Vagina (tissue), 2 donors: ENCODE data around the gene MITD1. TPM values are rescaled to one million over a fixed set of nuclear protein-coding genes. Genes with fewer than 3 reads are reported as not detected.

ENCODE experiments used
- DNase-seq, 2 donors: peaks; one replicate each; pipeline ENCODE4 v3.0.0-alpha.2; 2017; ENCODE audit errors: extremely low spot score in 2 of 2
- H3K27ac ChIP-seq: fragments of 200-600 bp; sonication (generic); one replicate; pipeline ENCODE4 v1.5.1; 2019
- H3K27me3 ChIP-seq: fragments of 200-600 bp; sonication (generic); one replicate; pipeline ENCODE4 v1.5.1; 2019
- H3K36me3 ChIP-seq, 2 donors: fragments of 200-600 bp; sonication (generic); one replicate each; pipeline ENCODE4 v1.5.1; 2017 to 2019
- H3K4me1 ChIP-seq: fragments of 200-600 bp; sonication (generic); one replicate; pipeline ENCODE4 v1.5.1; 2019
- H3K4me3 ChIP-seq, 2 donors: fragments of 200-600 bp; sonication (generic); 1 replicate in 1 of 2; 2 replicates in 1 of 2; pipeline ENCODE4 v1.5.1; 2016 to 2019
- H3K9me3 ChIP-seq: fragments of 200-600 bp; sonication (generic); one replicate; pipeline ENCODE4 v1.5.1; 2019
- POLR2A ChIP-seq, 2 donors: fragments of 450-650 bp; IDR thresholded peaks; one replicate each; pipeline ENCODE4 v1.6.1; 2017; ENCODE audit warnings: antibody characterized with exemption in 2 of 2, mild to moderate bottlenecking in 2 of 2, moderate library complexity in 2 of 2
- POLR2AphosphoS5 ChIP-seq, 2 donors: sonication (generic); formaldehyde crosslinking; IDR thresholded peaks; one replicate each; pipeline ENCODE4 v1.9.0; 2017; ENCODE audit warnings: antibody characterized with exemption in 2 of 2, mild to moderate bottlenecking in 2 of 2, low read depth in 1 of 2; ENCODE audit not compliant: insufficient read depth in 1 of 2
- intact Hi-C: fragments of 100-400 bp; cut with DNase I; formaldehyde crosslinking; loops from one replicate; pipeline ENCODE4 v1.15.1; 2023
- total RNA-seq: library from RNA; depleted of rRNA; stranded (reverse); fragments of >200 nt; gene quantifications from one replicate; pipeline ENCODE4 v1.2.3, GENCODE V29; 2016
- TF ChIP-seq, protein P1 (sequence below), 3 experiments: fragments of 450-650 bp in 2 of 3; fragments of 200-600 bp in 1 of 3; sonication (generic) in 1 of 3; IDR thresholded peaks; one replicate each; pipeline ENCODE4 v1.5.1; 2017 to 2019; ENCODE audit warnings: antibody characterized with exemption in 3 of 3, mild to moderate bottlenecking in 2 of 3, moderate library complexity in 2 of 3

MITD1 gene
- total RNA-seq, 1 donor from 2014 or later, result 23.3 TPM

DNA sequence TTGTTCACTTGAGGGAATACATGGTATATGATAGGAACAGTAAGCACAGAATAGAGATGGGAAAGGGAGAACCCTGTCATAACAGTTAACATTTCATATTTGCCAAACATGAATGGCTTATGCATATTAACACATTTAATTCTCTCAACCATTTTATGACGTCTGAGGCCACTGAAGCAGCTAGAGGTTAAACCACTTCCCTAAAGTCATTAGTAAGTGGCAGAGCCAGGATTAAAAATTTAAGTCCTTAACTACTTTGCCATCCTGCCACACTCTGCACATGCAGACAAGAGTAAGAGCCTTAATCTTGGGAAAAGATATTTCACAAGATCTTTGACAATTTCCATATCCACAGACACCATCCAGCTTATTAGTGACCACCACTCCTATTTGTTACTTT lies 24.0 kb downstream of the MITD1 start:
- Histone ChIP-seq H3K4me3 (no peak overlapping the region), H3K36me3 (no peaks in the 10 kb centered on the region), H3K27ac (no peak overlapping the region), H3K27me3 (no peaks in the 10 kb centered on the region), H3K4me1 (peaks cover 33% of the 10 kb centered on the region), H3K9me3 (no peaks in the 10 kb centered on the region)
- TF ChIP-seq POLR2AphosphoS5 (IDR thresholded peaks at IDR 0.05; ENCODE audit: insufficient read depth in 1 of 2, low read depth in 1 of 2), result no peak
- TF ChIP-seq, protein P1, sequence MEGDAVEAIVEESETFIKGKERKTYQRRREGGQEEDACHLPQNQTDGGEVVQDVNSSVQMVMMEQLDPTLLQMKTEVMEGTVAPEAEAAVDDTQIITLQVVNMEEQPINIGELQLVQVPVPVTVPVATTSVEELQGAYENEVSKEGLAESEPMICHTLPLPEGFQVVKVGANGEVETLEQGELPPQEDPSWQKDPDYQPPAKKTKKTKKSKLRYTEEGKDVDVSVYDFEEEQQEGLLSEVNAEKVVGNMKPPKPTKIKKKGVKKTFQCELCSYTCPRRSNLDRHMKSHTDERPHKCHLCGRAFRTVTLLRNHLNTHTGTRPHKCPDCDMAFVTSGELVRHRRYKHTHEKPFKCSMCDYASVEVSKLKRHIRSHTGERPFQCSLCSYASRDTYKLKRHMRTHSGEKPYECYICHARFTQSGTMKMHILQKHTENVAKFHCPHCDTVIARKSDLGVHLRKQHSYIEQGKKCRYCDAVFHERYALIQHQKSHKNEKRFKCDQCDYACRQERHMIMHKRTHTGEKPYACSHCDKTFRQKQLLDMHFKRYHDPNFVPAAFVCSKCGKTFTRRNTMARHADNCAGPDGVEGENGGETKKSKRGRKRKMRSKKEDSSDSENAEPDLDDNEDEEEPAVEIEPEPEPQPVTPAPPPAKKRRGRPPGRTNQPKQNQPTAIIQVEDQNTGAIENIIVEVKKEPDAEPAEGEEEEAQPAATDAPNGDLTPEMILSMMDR (IDR thresholded peaks at IDR 0.05), result no peak
- TF ChIP-seq POLR2A (IDR thresholded peaks at IDR 0.05), result no peak
- intact Hi-C loops, result no loop called here
- no peak for DNase-seq

DNA sequence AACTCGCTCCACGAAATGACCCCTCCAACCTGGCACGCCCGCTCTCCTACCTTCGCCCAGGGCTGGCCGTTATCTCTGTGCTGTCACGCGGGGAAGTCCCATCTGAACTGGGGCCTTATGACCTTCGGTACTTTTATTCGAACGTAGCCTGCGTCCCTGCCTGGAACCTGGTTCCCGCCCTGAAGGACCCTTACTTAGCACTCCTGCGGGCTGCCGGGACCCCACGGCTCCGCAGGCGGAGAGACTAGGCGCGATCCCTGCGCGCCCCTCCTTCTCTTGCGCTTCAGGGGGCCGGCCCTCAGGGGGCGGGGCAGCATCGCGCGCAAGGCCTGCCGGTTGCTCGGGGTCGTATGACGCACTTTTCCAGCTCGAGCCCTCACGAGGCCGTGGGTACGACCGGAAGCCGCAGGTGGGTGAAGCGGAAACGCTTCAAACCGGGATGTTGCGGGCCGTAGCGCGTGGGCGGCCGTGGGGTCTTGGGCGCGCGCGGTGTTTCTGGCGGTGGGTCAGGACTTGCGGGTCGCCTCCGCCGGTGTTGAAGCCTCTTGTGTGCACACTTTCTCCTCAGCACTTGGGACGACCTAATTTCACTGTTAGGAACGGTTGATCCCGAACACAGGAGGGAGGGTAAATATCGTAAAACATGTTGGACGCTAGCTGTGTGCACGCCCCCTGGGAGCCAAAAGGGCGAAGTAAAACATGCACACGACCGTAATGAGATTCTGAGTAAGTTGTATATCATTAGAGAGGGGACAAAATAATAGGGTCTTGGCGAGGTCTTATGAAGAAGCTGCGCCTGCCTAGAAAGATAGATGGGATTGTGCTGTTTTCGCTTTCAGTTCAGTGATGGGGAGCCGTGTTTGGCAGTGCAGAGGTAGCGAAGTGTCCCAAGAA lies 26.0 kb downstream of the MITD1 start, which contains the start of the genes LIPT1 and TSGA10:
TSS of gene LIPT1 (plus strand) at position 325 of the 894 bp plus-strand sequence. CDS start 6,991 bp downstream, outside the sequence.
TSS of gene TSGA10 (minus strand) at position 300 of the 894 bp plus-strand sequence. CDS start 45,503 bp downstream, outside the sequence.
- Histone ChIP-seq H3K27me3 (no peaks in the 10 kb centered on the region), H3K27ac (peak within 1 kb of the TSS; percentile 76), H3K4me1 (peaks cover 33% of the 10 kb centered on the region), H3K36me3 (no peaks in the 10 kb centered on the region), H3K4me3 (peak within 1 kb of the TSS; percentile 53 to 89), H3K9me3 (no peaks in the 10 kb centered on the region)
- intact Hi-C loops, result no loop called here
- TF ChIP-seq, protein P1 (IDR thresholded peaks at IDR 0.05), result no peak
- TF ChIP-seq POLR2A (IDR thresholded peaks at IDR 0.05) (peak in 1 of 2 donors; percentile 81), POLR2AphosphoS5 (IDR thresholded peaks at IDR 0.05; ENCODE audit: insufficient read depth in 1 of 2, low read depth in 1 of 2) (peak; percentile 98)
- peak in 1 of 2 donors; percentile 95 for DNase-seq

DNA sequence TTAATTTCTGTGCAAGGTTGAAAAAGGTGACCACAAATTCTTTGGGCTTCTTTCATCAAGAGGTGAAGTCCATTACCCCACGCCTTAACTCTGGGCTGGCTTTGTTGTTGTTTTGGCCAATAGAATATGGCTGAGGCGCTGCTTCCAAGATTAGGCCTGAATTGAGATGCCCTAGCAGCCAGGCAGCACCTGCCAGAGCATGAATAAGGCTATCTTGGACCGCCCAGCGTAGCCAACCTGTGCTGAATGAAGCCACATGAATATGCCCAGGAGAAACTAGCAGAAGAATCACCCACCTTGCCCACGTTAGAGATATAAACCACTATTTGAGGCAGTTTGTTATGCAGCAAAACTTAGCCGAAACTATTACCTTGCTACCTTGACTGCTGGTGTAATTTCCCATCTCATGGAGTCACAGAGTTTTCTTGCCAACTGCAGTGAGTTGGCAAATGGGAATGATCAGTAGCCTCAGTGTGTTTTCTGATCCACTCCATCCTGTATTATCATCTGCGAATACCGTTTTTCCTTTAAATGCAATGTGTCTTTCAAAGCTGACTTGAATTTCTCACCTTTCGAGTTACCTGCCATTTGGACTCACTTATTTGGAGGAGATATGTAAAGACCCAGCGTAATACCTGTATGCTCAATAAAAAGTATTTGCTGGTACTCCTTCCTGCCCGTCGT lies 26.8 kb downstream of the MITD1 start:
- intact Hi-C loops, result no loop called here
- Histone ChIP-seq H3K27ac (peak overlapping the region; percentile 76), H3K27me3 (no peaks in the 10 kb centered on the region), H3K36me3 (no peaks in the 10 kb centered on the region), H3K4me1 (peaks cover 33% of the 10 kb centered on the region), H3K4me3 (peak overlapping the region; percentile 53 to 89), H3K9me3 (no peaks in the 10 kb centered on the region)
- TF ChIP-seq POLR2A (IDR thresholded peaks at IDR 0.05) (no peak), POLR2AphosphoS5 (IDR thresholded peaks at IDR 0.05; ENCODE audit: insufficient read depth in 1 of 2, low read depth in 1 of 2) (no peak)
- TF ChIP-seq, protein P1 (IDR thresholded peaks at IDR 0.05), result no peak
- no peak for DNase-seq

DNA sequence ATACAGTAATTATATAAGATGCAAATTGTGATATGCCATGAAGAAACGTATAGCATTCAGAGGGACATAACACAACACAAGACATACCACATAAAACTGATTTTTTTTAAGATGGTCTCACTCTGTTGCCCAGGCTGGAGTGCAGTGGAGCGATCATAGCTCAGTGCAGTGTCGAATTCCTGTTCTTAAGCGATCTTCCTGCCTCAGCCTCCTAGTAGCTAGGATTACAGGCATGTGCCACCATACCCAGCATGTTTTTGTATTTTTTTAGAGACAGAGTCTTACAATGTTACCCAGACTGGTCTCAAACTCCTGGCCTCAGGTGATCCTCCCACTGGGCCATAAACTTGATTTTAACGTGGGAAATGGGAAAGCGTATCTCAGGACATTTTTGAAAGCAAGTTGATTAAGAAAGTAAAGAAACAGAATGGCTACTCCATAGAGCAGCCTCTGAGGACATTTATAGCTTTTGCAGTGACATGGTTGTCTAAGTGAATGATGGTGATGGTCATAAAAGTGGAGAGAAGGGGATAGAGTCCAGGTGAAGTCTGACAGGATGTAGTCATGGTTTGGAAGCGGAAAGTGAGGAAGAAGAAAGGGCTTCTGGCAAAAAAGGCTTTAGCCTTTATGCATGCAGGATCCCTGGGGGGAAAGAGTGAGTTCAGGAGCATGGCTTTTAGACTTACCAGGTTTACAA lies 28.5 kb downstream of the MITD1 start:
- no peak for DNase-seq
- Histone ChIP-seq H3K4me1 (peaks cover 33% of the 10 kb centered on the region), H3K36me3 (no peaks in the 10 kb centered on the region), H3K27ac (no peak overlapping the region), H3K9me3 (no peaks in the 10 kb centered on the region), H3K27me3 (no peaks in the 10 kb centered on the region), H3K4me3 (no peak overlapping the region)
- TF ChIP-seq POLR2AphosphoS5 (IDR thresholded peaks at IDR 0.05; ENCODE audit: insufficient read depth in 1 of 2, low read depth in 1 of 2), result no peak
- TF ChIP-seq POLR2A (IDR thresholded peaks at IDR 0.05), result no peak
- TF ChIP-seq, protein P1 (IDR thresholded peaks at IDR 0.05), result no peak
- intact Hi-C loops, result no loop called here
